ENCODE results near the gene MYLK. TPM values are rescaled to one million over a fixed set of nuclear protein-coding genes. Genes with fewer than 3 reads are reported as not detected.

MYLK gene
- total and polyA plus RNA-seq, 2 of the 4 experiments (the other 2 are of a cell fraction) = 299 to 484 TPM

DNA sequence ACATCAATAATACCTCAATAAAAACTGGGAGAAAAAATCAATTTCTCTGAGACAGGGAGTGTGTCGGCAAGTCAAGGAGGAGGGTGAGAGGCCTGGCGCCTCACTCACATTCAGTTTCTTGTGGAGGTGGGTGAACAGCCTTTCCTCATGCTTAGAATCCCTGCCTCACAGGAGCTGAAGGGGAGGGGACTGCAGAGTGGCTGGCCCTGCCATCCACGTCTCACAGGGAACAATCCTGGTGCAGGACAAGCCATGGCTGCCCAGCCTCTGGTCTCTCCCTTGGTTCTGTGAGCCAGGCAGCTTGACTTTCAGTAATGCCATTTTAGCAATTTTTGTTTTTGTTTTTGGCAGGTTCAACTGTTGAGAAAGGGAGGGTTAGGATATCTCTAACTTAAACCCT lies 172.8 kb downstream of the MYLK start:
- H3K56ac ChIP-seq (ENCODE audit: extremely low read depth, insufficient read depth, low read length) = no peak overlapping the region
- no TSS peak for BruUV-seq (replicated peaks)
- H3K4ac ChIP-seq (ENCODE audit: low read depth, low read length) = no peak overlapping the region; the same call in 1 of the 2 replicates
- intact Hi-C loops (cut with micrococcal nuclease) = no loop called here
- H3K9me1 ChIP-seq (ENCODE audit: insufficient read depth, low read length) = peaks cover 6% of the 10 kb centered on the region
- H2BK20ac ChIP-seq (ENCODE audit: low read depth, low read length) = no peak overlapping the region
- no peaks in the 10 kb centered on the region; the same call in 1 of the 2 replicates for H4K20me1 ChIP-seq (ENCODE audit: insufficient read depth, low read length)
- no peak overlapping the region for H4K91ac ChIP-seq (ENCODE audit: insufficient read depth, low read depth, low read length)
- H2AK9ac ChIP-seq (replicated peaks; ENCODE audit: low read depth, low read length, poor library complexity) = no peak overlapping the region
- H2BK15ac ChIP-seq (ENCODE audit: low read depth, low read length) = no peak overlapping the region
- no peak overlapping the region for H2BK120ac ChIP-seq (ENCODE audit: low read depth, low read length)
- ChIA-PET POLR2A (ENCODE audit: unreplicated experiment) (no interaction called here), CTCF (no interaction called here)
- H4K8ac ChIP-seq (ENCODE audit: low read depth in 2 of 2, low read length in 2 of 2) = no peak overlapping the region
- dilution Hi-C loops (cut with HindIII; ENCODE audit: low sequenced_read_pairs, unreplicated experiment) = no loop called here
- H3K9ac ChIP-seq (ENCODE audit: low read depth, low read length) = no peak overlapping the region
- TF ChIP-seq RFX5 (IDR thresholded peaks at IDR 0.05; ENCODE audit: low read depth, low read length) (no peak), BHLHE40 (IDR thresholded peaks at IDR 0.05; ENCODE audit: low read depth, low read length) (no peak), CEBPB (IDR thresholded peaks at IDR 0.05; ENCODE audit: low read depth, low read length) (no peak), RCOR1 (IDR thresholded peaks at IDR 0.05; ENCODE audit: insufficient replicate concordance, low read length) (no peak), RAD21 (IDR thresholded peaks at IDR 0.05; ENCODE audit: low read length) (no peak), CHD1 (IDR thresholded peaks at IDR 0.05; ENCODE audit: low read depth, low read length) (no peak), NFE2L2 (IDR thresholded peaks at IDR 0.05; ENCODE audit: low read depth, low read length) (no peak), MXI1 (IDR thresholded peaks at IDR 0.05; ENCODE audit: borderline replicate concordance, low read depth, low read length) (no peak), FOS (IDR thresholded peaks at IDR 0.05; ENCODE audit: low read depth, low read length) (no peak)
- TF ChIP-seq, protein P1, sequence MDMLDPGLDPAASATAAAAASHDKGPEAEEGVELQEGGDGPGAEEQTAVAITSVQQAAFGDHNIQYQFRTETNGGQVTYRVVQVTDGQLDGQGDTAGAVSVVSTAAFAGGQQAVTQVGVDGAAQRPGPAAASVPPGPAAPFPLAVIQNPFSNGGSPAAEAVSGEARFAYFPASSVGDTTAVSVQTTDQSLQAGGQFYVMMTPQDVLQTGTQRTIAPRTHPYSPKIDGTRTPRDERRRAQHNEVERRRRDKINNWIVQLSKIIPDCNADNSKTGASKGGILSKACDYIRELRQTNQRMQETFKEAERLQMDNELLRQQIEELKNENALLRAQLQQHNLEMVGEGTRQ (IDR thresholded peaks at IDR 0.05; ENCODE audit: low read depth, low read length) = no peak
- TF ChIP-seq, protein P2, sequence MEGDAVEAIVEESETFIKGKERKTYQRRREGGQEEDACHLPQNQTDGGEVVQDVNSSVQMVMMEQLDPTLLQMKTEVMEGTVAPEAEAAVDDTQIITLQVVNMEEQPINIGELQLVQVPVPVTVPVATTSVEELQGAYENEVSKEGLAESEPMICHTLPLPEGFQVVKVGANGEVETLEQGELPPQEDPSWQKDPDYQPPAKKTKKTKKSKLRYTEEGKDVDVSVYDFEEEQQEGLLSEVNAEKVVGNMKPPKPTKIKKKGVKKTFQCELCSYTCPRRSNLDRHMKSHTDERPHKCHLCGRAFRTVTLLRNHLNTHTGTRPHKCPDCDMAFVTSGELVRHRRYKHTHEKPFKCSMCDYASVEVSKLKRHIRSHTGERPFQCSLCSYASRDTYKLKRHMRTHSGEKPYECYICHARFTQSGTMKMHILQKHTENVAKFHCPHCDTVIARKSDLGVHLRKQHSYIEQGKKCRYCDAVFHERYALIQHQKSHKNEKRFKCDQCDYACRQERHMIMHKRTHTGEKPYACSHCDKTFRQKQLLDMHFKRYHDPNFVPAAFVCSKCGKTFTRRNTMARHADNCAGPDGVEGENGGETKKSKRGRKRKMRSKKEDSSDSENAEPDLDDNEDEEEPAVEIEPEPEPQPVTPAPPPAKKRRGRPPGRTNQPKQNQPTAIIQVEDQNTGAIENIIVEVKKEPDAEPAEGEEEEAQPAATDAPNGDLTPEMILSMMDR (conservative IDR thresholded peaks at IDR 0.05; ENCODE audit: low read depth, low read length) = no peak
- no peak overlapping the region for H3K4me3 ChIP-seq (ENCODE audit: insufficient read depth, low read depth, low read length)
- H3K18ac ChIP-seq (ENCODE audit: low read depth, low read length) = no peak overlapping the region
- DNase-seq = no peak
- H3K4me1 ChIP-seq (ENCODE audit: control insufficient read depth, insufficient read depth, low read length) = peaks cover 1% of the 10 kb centered on the region; the same call in 1 of the 2 replicates
- ATAC-seq (ENCODE audit: low read depth) = no peak
- peaks cover 63% of the 10 kb centered on the region for H3K36me3 ChIP-seq (ENCODE audit: control insufficient read depth, insufficient read depth, low read length)
- H4K5ac ChIP-seq (ENCODE audit: low read depth, low read length) = no peak overlapping the region
- H2AK5ac ChIP-seq (ENCODE audit: low read depth, low read length) = no peak overlapping the region
- peaks cover 5 to 11% of the 10 kb centered on the region in 2 experiments; a peak in 3 of 4 replicates for H3K79me1 ChIP-seq (ENCODE audit: low read depth in 1 of 2, low read length in 2 of 2)
- H3K27me3 ChIP-seq (ENCODE audit: control insufficient read depth, insufficient read depth, low read length) = no peaks in the 10 kb centered on the region
- H2BK5ac ChIP-seq (ENCODE audit: low read depth, low read length, poor library complexity, severe bottlenecking) = no peak overlapping the region
- no peak overlapping the region for H3K4me2 ChIP-seq (ENCODE audit: low read depth, low read length)
- no peak overlapping the region for H3K23ac ChIP-seq (ENCODE audit: low read depth, low read length)
- no peak overlapping the region for H3K27ac ChIP-seq (ENCODE audit: insufficient read depth, low read length)
- in situ Hi-C loops (cut with MboI; ENCODE audit: low sequenced_read_pairs) = no loop called here
- no peak overlapping the region for H3K14ac ChIP-seq (replicated peaks; ENCODE audit: low read depth, low read length)
- 100% methylated on average over 1 of the region's 3 CpGs; no CpG with 5 or more reads in 1 of the 2 experiments for WGBS, 2 experiments (ENCODE audit: extremely low coverage in 2 of 2, insufficient read length in 1 of 2)
- no peaks in the 10 kb centered on the region for H3K9me3 ChIP-seq (ENCODE audit: control insufficient read depth, insufficient read depth, low read length)
- H2AFZ ChIP-seq (replicated peaks; ENCODE audit: low read length, poor library complexity) = no peak overlapping the region

Measured in IMR-90 (cell line).